ENCODE data around the gene CYP17A1.

CYP17A1 gene

DNA sequence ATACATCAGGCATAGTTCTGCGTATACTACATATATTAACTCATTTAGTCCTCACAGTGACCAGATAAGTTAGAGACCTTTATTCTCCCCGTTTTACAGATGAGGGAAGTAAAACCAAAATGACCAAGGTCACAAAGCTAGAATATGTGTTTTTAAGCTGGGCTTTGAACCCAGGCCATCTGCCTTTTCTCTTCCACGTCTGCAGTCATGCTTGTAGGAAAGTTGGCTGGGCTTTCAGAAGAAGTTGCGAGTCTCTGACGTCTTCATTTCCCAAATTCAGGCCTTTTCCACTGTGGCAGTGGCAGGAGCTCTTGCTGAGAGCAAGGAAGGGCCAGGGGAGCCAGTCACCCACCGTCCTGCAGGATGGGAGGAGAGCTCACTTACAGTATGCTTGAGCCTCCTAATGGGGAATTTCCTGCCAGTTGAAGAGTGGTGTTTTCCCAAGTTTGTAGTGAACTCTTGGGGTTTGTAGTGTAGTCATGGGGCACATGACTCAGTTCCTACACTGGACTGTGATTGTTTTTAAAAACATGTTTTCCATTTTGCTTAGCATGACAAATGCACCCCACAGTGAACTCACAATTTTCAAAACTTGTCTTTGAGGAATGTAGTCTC is 34.2 kb downstream of the CYP17A1 start:
- DNase-seq: no peak

DNA sequence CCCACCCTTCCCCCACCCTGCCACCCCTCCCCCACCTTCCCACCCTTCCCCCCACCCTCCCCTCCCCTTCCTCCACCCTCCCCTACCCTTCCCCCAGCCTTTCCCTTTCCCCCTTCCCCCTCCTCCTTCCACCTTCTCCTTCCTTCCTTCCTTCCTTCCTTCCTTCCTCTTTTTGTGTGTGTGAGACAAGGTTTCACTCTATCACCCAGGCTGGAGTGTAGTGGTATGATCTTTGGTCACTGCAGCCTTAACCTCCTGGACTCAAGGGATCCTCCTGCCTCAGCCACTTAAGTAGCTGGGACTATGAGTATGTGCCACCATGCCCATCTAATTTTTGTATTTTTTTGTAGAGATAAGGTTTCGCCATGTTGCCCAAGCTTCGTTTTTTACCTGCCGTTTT is 35.2 kb downstream of the CYP17A1 start:
- no peak for DNase-seq

- no peak for DNase-seq
These were observed 35.7 kb downstream of the CYP17A1 start for GRCh38 chr10:102801496-102801895.

- DNase-seq: no peak
These were observed 36.4 kb downstream of the CYP17A1 start for GRCh38 chr10:102800611-102801335.

DNA sequence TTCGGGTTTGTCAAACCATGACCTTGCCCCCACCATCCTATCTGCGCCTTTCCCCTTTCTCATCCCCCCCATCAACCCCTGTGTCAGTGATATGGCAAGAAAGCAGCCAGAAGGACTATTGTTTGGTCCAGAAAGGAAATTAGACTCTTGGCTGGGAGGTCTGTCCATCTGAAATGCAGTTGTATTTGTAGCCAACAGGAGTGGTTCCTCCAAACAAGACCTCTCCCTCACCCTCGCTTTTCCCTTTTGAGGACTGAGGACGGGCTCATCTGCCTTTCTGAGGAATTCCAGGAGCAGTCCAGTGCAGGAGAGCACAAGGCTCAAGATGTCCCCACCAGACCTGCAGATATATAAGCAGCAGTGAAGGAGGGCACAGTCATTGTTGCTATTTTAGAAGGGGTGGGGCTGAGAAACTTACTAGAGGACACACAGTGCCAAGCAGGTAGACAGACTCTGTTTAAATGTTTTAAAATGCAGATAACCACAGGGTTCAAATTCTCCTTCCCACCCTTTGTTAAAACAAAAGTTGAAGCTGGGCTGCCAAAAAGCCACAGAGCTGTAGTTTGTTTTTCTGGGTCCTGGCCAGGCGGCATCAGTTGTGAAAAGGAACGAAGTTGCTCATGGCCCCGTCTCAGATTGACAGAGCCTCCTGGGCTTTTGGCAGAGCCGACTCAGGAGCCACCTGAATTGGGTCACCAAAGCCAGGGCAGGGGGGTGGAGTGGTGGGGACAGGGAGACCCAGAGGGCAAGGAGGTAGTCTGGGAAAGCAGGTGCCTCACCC is 37.3 kb downstream of the CYP17A1 start:
- no peak for DNase-seq

- DNase-seq: peak; percentile 18
These were observed 40.6 kb downstream of the CYP17A1 start for GRCh38 chr10:102796407-102797176.

- no peak for DNase-seq
These were observed 41.5 kb downstream of the CYP17A1 start for GRCh38 chr10:102795453-102796406.

DNA sequence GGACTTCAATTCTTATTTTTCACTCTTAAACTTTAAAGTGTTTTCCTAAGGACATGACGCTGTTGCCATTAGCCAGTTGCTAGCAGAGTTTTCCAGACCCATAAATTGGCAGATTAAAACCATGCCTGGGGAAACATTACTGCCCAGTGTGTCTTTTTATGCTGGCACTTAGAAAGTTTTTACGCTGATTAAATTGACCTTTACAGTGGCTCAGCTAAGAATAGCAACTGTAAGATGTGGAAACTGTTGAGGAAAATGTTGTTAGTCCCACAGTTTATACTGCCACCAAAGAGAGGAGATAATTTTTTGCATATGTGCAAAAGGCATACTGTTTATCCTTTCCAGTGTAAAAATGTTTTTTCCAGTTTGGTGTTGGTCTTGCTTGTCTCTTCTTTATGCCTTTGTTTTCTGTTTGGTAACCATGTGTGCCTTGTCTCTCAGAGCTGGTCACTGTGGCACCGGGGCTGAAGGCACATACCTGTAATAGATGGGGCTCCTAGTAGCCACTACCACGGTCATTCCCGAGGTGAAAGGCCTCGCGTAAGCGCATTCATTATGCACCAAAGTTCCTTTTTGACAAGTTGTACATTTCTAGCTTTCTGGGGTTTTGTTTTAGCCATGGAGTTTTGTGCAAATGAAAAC is 45.3 kb downstream of the CYP17A1 start:
- no peak for DNase-seq

DNA sequence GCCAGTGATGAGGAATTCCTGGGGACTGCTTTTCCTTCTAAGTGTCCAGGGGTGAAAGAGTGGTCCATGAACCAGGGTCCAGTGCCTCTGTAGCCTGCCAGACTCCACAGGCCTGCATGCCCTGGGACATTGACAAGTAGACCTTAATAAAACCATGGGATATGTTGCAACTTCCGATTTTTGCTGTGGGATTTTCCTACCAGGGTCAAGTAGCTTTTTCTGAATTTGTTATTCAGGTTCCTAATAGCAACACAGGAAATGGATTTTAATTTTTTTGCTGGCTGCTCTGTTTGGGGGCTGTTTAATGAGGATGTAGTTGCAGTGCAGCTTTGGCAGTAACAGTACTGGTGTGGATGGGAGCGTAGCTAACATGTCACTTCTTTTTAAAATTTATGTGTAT is 51.4 kb downstream of the CYP17A1 start:
- no peak for DNase-seq

GRCh38 chr10:102783568-102783967 is 53.6 kb downstream of the CYP17A1 start:
- no peak for DNase-seq

- no peak for DNase-seq
These were observed 54.3 kb downstream of the CYP17A1 start for GRCh38 chr10:102782673-102783551.

- DNase-seq: no peak
These were observed 55.2 kb downstream of the CYP17A1 start for GRCh38 chr10:102781921-102782557.

- DNase-seq: no peak
These were observed 55.9 kb downstream of the CYP17A1 start for GRCh38 chr10:102781090-102781920.

Data from stimulated activated naive CD4-positive, alpha-beta T cell treated with Interleukin-2 at 50 U/mL for 16 hours (primary cell).